Neural progenitor cell (in vitro differentiated cells): ENCODE results near the gene NHSL1. TPM values are rescaled to one million over a fixed set of nuclear protein-coding genes. Genes with fewer than 3 reads are reported as not detected.

ENCODE experiments used
- DNase-seq: peaks from one replicate; pipeline ENCODE4 v3.0.0-alpha.2; 2016; ENCODE audit warnings: low spot score
- H2AFZ ChIP-seq: fragments of 200-600 bp; sonication (generic); replicated peaks from 2 replicates; pipeline ENCODE4 v1.6.1; 2016; ENCODE audit warnings: antibody characterized with exemption
- H3F3A ChIP-seq: fragments of 200-600 bp; sonication (generic); 2 replicates; pipeline ENCODE4 v1.6.1; 2016; ENCODE audit warnings: antibody characterized with exemption, low read depth
- H3K27ac ChIP-seq: fragments of 200-600 bp; sonication (generic); 2 replicates; pipeline ENCODE4 v1.5.1; 2016; ENCODE audit warnings: mild to moderate bottlenecking
- H3K27me3 ChIP-seq: fragments of 200-600 bp; sonication (generic); 2 replicates; pipeline ENCODE4 v1.6.1; 2016; ENCODE audit warnings: mild to moderate bottlenecking, moderate library complexity
- H3K36me3 ChIP-seq: fragments of 200-600 bp; sonication (generic); 2 replicates; pipeline ENCODE4 v1.5.1; 2016
- H3K4me1 ChIP-seq: fragments of 200-600 bp; sonication (generic); 2 replicates; pipeline ENCODE4 v1.6.1; 2016; ENCODE audit warnings: mixed run types
- H3K4me2 ChIP-seq: fragments of 200-600 bp; sonication (generic); 2 replicates; pipeline ENCODE4 v1.6.1; 2016
- H3K4me3 ChIP-seq: fragments of 200-600 bp; sonication (generic); 2 replicates; pipeline ENCODE4 v1.5.1; 2016
- H3K79me2 ChIP-seq: fragments of 200-600 bp; sonication (generic); 2 replicates; pipeline ENCODE4 v1.6.1; 2016; ENCODE audit warnings: low read depth
- H3K9ac ChIP-seq: fragments of 200-600 bp; sonication (generic); 2 replicates; pipeline ENCODE4 v1.6.1; 2016
- H3K9me3 ChIP-seq: fragments of 200-600 bp; sonication (generic); 2 replicates; pipeline ENCODE4 v1.5.1; 2016; ENCODE audit warnings: low read depth
- H4K20me1 ChIP-seq: fragments of 200-600 bp; sonication (generic); 2 replicates; pipeline ENCODE4 v1.6.1; 2016; ENCODE audit warnings: low read depth
- H3K27ac Mint-ChIP-seq: 3 replicates; pipeline ENCODE4 v1.8.0; 2021; ENCODE audit warnings: mixed read lengths
- H3K27me3 Mint-ChIP-seq: 2 replicates; pipeline ENCODE4 v1.8.0; 2022; ENCODE audit warnings: low read depth, mild to moderate bottlenecking, inconsistent platforms, moderate library complexity, mixed read lengths; ENCODE audit not compliant: insufficient read depth
- H3K36me3 Mint-ChIP-seq: 3 replicates; pipeline ENCODE4 v1.8.0; 2021; ENCODE audit warnings: mixed read lengths
- H3K4me1 Mint-ChIP-seq: 3 replicates; pipeline ENCODE4 v1.8.0; 2021; ENCODE audit warnings: mixed read lengths
- H3K4me3 Mint-ChIP-seq: 3 replicates; pipeline ENCODE4 v1.8.0; 2021; ENCODE audit warnings: mild to moderate bottlenecking, moderate library complexity, mixed read lengths
- H3K9me3 Mint-ChIP-seq: 3 replicates; pipeline ENCODE4 v1.8.0; 2020; ENCODE audit warnings: mixed read lengths
- EZH2 ChIP-seq: fragments of 200-600 bp; sonication (generic); IDR thresholded peaks from 2 replicates; pipeline ENCODE4 v1.6.1; 2017; ENCODE audit warnings: antibody characterized with exemption, mild to moderate bottlenecking, moderate library complexity
- EZH2phosphoT487 ChIP-seq: fragments of 200-600 bp; sonication (generic); IDR thresholded peaks from 2 replicates; pipeline ENCODE4 v1.6.1; 2017; ENCODE audit warnings: antibody characterized with exemption
- total RNA-seq: library from RNA; depleted of rRNA; stranded (reverse); fragments of >200 nt; gene quantifications from 2 replicates; pipeline ENCODE4 v1.2.3, GENCODE V29; 2015; ENCODE audit warnings: low replicate concordance
- TF ChIP-seq, protein P1 (sequence below): fragments of 200-600 bp; sonication (generic); IDR thresholded peaks from 2 replicates; pipeline ENCODE4 v1.5.1; 2017; ENCODE audit warnings: antibody characterized with exemption, mild to moderate bottlenecking

The NHSL1 gene
- total RNA-seq, 1 donor from 2014 or later = 12.1 TPM

DNA sequence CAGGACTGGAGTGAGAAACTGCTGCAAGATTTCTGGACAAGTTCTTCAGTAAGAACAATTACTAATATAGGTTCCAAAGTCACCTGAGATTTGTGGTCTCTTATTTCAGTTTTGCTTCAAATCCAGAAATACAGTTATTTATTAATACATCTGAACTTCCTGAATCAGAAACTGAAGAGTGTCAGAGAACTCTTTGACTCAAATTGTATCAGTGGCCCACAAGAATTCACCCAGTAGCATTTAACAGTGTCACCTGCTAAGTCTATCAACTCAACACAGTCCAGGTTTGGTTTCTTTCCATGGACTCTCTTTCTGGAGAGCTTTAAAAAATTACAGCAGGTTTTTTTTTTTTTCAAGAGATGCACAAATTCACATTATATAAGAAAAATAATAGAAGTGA lies 18.8 kb upstream of the NHSL1 start:
- Histone ChIP-seq H3F3A (peaks cover 12% of the 10 kb centered on the region), H3K27ac (no peak overlapping the region), H3K79me2 (peaks cover 35% of the 10 kb centered on the region), H2AFZ (no peak overlapping the region), H3K27me3 (no peaks in the 10 kb centered on the region), H3K9me3 (peaks cover 3% of the 10 kb centered on the region), H3K36me3 (no peaks in the 10 kb centered on the region), H4K20me1 (no peaks in the 10 kb centered on the region), H3K4me1 (peaks cover 25% of the 10 kb centered on the region), H3K9ac (no peak overlapping the region), H3K4me2 (no peak overlapping the region), H3K4me3 (no peak overlapping the region)
- Mint-ChIP-seq H3K27ac (no peak overlapping the region), H3K4me3 (no peak overlapping the region), H3K27me3 (peaks cover 6% of the 10 kb centered on the region), H3K36me3 (peaks cover 41% of the 10 kb centered on the region), H3K4me1 (peaks cover 33% of the 10 kb centered on the region), H3K9me3 (peaks cover 21% of the 10 kb centered on the region)
- TF ChIP-seq EZH2 (no peak), EZH2phosphoT487 (no peak)
- TF ChIP-seq, protein P1, sequence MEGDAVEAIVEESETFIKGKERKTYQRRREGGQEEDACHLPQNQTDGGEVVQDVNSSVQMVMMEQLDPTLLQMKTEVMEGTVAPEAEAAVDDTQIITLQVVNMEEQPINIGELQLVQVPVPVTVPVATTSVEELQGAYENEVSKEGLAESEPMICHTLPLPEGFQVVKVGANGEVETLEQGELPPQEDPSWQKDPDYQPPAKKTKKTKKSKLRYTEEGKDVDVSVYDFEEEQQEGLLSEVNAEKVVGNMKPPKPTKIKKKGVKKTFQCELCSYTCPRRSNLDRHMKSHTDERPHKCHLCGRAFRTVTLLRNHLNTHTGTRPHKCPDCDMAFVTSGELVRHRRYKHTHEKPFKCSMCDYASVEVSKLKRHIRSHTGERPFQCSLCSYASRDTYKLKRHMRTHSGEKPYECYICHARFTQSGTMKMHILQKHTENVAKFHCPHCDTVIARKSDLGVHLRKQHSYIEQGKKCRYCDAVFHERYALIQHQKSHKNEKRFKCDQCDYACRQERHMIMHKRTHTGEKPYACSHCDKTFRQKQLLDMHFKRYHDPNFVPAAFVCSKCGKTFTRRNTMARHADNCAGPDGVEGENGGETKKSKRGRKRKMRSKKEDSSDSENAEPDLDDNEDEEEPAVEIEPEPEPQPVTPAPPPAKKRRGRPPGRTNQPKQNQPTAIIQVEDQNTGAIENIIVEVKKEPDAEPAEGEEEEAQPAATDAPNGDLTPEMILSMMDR = no peak
- DNase-seq = no peak

DNA sequence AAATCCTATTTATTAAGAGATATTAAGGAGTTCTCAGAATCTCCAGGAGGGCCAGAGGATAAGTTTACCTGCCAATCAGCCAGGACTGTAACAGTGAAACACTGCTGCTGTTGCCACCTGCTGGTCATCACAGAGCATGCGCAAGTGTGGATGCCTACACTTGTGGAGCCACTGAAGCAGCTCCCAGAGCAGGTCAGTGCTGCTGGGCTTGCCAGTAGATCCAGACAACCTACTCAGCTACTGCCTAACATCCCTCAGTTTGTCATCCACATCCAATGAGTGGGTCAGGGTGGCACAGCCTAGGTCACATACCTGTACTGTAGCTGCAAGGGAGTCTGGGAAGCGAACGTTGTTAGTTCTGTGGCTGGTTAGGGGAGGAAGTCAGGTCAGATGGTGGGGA lies 18.3 kb upstream of the NHSL1 start:
- no peak overlapping the region for H3K27ac Mint-ChIP-seq
- TF ChIP-seq EZH2phosphoT487 = no peak
- TF ChIP-seq, protein P1 = peak; percentile 53
- H3K4me3 ChIP-seq = no peak overlapping the region
- peaks cover 3% of the 10 kb centered on the region for H3K9me3 ChIP-seq
- H3K27me3 Mint-ChIP-seq = peaks cover 6% of the 10 kb centered on the region
- no peak overlapping the region for H3K27ac ChIP-seq
- no peaks in the 10 kb centered on the region for H4K20me1 ChIP-seq
- H3K4me2 ChIP-seq = no peak overlapping the region
- H3K4me3 Mint-ChIP-seq = no peak overlapping the region
- H3K4me1 ChIP-seq = peaks cover 26% of the 10 kb centered on the region
- peak; percentile 45 for DNase-seq
- H3K36me3 ChIP-seq = no peaks in the 10 kb centered on the region
- peaks cover 13% of the 10 kb centered on the region for H3F3A ChIP-seq
- peaks cover 37% of the 10 kb centered on the region for H3K36me3 Mint-ChIP-seq
- peaks cover 21% of the 10 kb centered on the region for H3K9me3 Mint-ChIP-seq
- no peak overlapping the region for H3K9ac ChIP-seq
- H2AFZ ChIP-seq = no peak overlapping the region
- H3K27me3 ChIP-seq = no peaks in the 10 kb centered on the region
- peaks cover 33% of the 10 kb centered on the region for H3K4me1 Mint-ChIP-seq
- peaks cover 35% of the 10 kb centered on the region for H3K79me2 ChIP-seq

DNA sequence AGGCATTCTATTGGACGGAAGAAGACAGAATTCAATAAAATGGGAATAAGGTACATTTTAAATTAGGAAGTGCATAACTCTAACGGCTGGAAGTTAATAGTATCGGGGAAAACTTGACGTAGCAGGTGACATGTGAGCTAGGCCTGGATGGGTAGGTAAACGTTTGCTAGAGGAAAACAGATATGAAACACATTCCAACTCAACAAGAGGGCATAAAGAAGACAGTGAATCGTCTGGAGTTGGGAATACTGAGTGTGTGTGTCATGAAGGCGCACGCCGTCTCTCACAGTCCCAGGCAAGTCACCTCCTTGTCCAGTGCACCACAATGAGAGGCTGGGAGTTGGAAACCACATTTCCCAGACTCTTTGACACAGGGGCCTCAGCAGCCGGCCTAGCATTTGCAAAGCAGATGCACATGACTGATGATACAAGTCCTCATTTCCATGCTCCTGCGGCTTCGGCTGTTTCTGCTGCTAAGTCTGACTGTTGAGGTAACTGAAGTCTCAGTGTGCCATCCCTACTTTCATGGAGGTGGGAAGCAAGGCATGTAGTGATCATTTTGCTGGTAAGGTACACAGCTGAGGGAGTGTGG lies 16.5 kb upstream of the NHSL1 start:
- peaks cover 3% of the 10 kb centered on the region for H3K9me3 ChIP-seq
- H3K27me3 ChIP-seq = no peaks in the 10 kb centered on the region
- no peak overlapping the region for H2AFZ ChIP-seq
- no peak overlapping the region for H3K4me3 ChIP-seq
- no peak overlapping the region for H3K27ac Mint-ChIP-seq
- H3K4me1 ChIP-seq = peaks cover 27% of the 10 kb centered on the region
- H3K9me3 Mint-ChIP-seq = peaks cover 21% of the 10 kb centered on the region
- no peak overlapping the region for H3K4me3 Mint-ChIP-seq
- no peaks in the 10 kb centered on the region for H4K20me1 ChIP-seq
- H3K4me2 ChIP-seq = peak overlapping the region; percentile 27
- peaks cover 10% of the 10 kb centered on the region for H3F3A ChIP-seq
- H3K79me2 ChIP-seq = peaks cover 16% of the 10 kb centered on the region
- no peak overlapping the region for H3K27ac ChIP-seq
- peaks cover 42% of the 10 kb centered on the region for H3K4me1 Mint-ChIP-seq
- H3K36me3 ChIP-seq = no peaks in the 10 kb centered on the region
- DNase-seq = no peak
- H3K27me3 Mint-ChIP-seq = peaks cover 6% of the 10 kb centered on the region
- H3K36me3 Mint-ChIP-seq = peaks cover 35% of the 10 kb centered on the region
- TF ChIP-seq, protein P1 = no peak
- TF ChIP-seq EZH2phosphoT487 (no peak), EZH2 (no peak)
- H3K9ac ChIP-seq = no peak overlapping the region
